Body of pancreas (tissue), 4 donors: Measurements from ENCODE around the gene SRRT.

Experiments used
- POLR2A ChIP-seq, 3 donors: fragments of 450-650 bp; IDR thresholded peaks; one replicate each; pipeline ENCODE4 v1.6.1; 2016; ENCODE audit warnings: antibody characterized with exemption in 3 of 3, mild to moderate bottlenecking in 2 of 3
- TF ChIP-seq, protein P1 (sequence below), 7 experiments: fragments of 450-650 bp in 4 of 7; fragments of 200-600 bp in 3 of 7; sonication (generic) in 3 of 7; IDR thresholded peaks; one replicate each; pipeline ENCODE4 v1.5.1; 2016 to 2019; ENCODE audit warnings: antibody characterized with exemption in 7 of 7

DNA sequence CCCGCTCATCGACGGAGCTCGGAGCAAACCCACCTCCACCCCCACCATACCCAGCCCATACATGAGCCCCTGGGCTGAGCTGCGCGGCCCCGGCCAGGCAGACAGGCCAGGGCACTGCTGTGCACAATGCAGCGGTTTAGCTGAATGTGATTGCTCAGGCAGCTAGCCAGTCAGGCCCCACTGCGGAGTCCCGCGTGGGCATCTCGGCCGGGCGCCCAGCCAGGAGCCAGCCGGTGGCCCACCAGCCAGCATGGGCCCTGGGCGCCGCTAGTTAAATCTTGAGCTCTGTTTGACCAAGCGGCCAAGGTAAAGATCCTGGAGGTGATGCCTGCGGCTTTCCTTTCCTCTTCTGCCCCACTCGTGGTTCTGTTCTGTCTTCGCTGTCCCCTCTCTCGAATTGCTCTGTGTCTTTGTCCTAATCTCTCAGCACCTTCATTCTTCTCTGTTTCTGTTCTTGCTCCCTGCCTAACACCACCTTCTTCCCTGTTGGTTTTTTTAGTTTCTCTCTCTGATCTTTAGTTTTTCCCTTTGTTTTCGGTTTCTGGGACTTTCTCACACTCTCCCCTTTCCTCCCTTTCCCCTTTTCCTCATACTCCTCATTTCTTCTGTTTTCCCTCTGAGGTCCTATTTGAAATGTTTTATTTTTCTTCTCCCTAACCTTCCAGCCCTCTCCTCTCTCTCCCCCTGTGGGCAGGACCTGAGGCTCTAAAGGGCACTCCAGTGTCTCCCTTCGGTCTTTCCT lies 8.1 kb downstream of the SRRT start:
- TF ChIP-seq, protein P1, sequence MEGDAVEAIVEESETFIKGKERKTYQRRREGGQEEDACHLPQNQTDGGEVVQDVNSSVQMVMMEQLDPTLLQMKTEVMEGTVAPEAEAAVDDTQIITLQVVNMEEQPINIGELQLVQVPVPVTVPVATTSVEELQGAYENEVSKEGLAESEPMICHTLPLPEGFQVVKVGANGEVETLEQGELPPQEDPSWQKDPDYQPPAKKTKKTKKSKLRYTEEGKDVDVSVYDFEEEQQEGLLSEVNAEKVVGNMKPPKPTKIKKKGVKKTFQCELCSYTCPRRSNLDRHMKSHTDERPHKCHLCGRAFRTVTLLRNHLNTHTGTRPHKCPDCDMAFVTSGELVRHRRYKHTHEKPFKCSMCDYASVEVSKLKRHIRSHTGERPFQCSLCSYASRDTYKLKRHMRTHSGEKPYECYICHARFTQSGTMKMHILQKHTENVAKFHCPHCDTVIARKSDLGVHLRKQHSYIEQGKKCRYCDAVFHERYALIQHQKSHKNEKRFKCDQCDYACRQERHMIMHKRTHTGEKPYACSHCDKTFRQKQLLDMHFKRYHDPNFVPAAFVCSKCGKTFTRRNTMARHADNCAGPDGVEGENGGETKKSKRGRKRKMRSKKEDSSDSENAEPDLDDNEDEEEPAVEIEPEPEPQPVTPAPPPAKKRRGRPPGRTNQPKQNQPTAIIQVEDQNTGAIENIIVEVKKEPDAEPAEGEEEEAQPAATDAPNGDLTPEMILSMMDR (IDR thresholded peaks at IDR 0.05) = no peak
- TF ChIP-seq POLR2A (IDR thresholded peaks at IDR 0.05) = no peak
